Parathyroid adenoma (tissue), 2 donors: ENCODE measurements around the gene FOXN3.
"Not testable (repeated sequence)": the region's sequence is repeated elsewhere in the genome, so short reads cannot be mapped to it uniquely, and the experiment has no call there.

Experiments
- H2AFZ ChIP-seq: fragments of 300-600 bp; sonication (generic); one replicate; pipeline ENCODE4 v1.7.0; 2017; ENCODE audit warnings: antibody characterized with exemption, mild to moderate bottlenecking
- H3K27ac ChIP-seq: fragments of 300-600 bp; sonication (generic); one replicate; pipeline ENCODE4 v1.7.0; 2017
- H3K27me3 ChIP-seq: fragments of 300-600 bp; sonication (generic); one replicate; pipeline ENCODE4 v1.7.0; 2017; ENCODE audit warnings: low read length; ENCODE audit not compliant: control insufficient read depth, insufficient read depth
- H3K36me3 ChIP-seq: fragments of 300-600 bp; sonication (generic); one replicate; pipeline ENCODE4 v1.7.0; 2017; ENCODE audit warnings: low read length; ENCODE audit not compliant: control insufficient read depth, insufficient read depth
- H3K4me1 ChIP-seq: fragments of 300-600 bp; sonication (generic); one replicate; pipeline ENCODE4 v1.7.0; 2017; ENCODE audit warnings: control low read depth
- H3K4me2 ChIP-seq: fragments of 300-600 bp; sonication (generic); one replicate; pipeline ENCODE4 v1.7.0; 2017; ENCODE audit warnings: low read length
- H3K4me3 ChIP-seq: fragments of 300-600 bp; sonication (generic); one replicate; pipeline ENCODE4 v1.7.0; 2017; ENCODE audit warnings: low read depth, low read length
- H3K79me2 ChIP-seq: fragments of 300-600 bp; sonication (generic); one replicate; pipeline ENCODE4 v1.7.0; 2017; ENCODE audit warnings: control low read depth
- H3K9ac ChIP-seq: fragments of 300-600 bp; sonication (generic); one replicate; pipeline ENCODE4 v1.7.0; 2017; ENCODE audit warnings: mild to moderate bottlenecking
- H3K9me3 ChIP-seq: fragments of 300-600 bp; sonication (generic); one replicate; pipeline ENCODE4 v1.7.0; 2017; ENCODE audit warnings: low read length; ENCODE audit not compliant: control insufficient read depth
- TF ChIP-seq, protein P1 (sequence below): fragments of 300-600 bp; sonication (generic); IDR thresholded peaks from one replicate; pipeline ENCODE4 v1.7.0; 2017; ENCODE audit warnings: antibody characterized with exemption, mild to moderate bottlenecking
- donor health status: primary hyperparathyroidism.

FOXN3 gene

GRCh38 chr14:89160437-89160836 lies 256.6 kb downstream of the FOXN3 start:
- TF ChIP-seq, protein P1, sequence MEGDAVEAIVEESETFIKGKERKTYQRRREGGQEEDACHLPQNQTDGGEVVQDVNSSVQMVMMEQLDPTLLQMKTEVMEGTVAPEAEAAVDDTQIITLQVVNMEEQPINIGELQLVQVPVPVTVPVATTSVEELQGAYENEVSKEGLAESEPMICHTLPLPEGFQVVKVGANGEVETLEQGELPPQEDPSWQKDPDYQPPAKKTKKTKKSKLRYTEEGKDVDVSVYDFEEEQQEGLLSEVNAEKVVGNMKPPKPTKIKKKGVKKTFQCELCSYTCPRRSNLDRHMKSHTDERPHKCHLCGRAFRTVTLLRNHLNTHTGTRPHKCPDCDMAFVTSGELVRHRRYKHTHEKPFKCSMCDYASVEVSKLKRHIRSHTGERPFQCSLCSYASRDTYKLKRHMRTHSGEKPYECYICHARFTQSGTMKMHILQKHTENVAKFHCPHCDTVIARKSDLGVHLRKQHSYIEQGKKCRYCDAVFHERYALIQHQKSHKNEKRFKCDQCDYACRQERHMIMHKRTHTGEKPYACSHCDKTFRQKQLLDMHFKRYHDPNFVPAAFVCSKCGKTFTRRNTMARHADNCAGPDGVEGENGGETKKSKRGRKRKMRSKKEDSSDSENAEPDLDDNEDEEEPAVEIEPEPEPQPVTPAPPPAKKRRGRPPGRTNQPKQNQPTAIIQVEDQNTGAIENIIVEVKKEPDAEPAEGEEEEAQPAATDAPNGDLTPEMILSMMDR, result no peak
- no peak overlapping the region for H3K9ac ChIP-seq
- no peak overlapping the region for H2AFZ ChIP-seq
- no peaks in the 10 kb centered on the region for H3K9me3 ChIP-seq
- H3K4me1 ChIP-seq, result no peaks in the 10 kb centered on the region
- H3K27me3 ChIP-seq, result no peaks in the 10 kb centered on the region
- H3K27ac ChIP-seq, result no peak overlapping the region
- H3K36me3 ChIP-seq, result no peaks in the 10 kb centered on the region
- H3K4me3 ChIP-seq, result no peak overlapping the region
- no peaks in the 10 kb centered on the region for H3K79me2 ChIP-seq
- no peak overlapping the region for H3K4me2 ChIP-seq

DNA sequence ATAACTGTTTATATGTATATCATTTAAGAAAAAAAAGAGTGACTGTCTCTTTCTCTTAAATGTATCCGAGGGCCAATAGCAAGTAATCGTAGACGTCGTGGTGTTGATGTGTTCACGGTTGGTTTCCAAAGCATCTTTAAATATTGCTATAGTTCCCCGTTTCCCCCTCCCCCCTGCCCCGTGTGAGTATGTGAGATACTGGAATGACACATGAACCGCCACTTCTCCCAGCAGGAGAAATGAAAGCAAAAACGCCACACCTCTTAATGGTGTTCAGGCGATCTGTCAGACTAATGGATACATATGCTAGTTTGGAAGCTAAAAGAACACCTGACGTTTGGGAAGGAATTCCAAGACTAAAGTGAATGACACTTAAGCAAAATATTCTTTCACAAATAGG lies 258.3 kb downstream of the FOXN3 start:
- Histone ChIP-seq H3K36me3 (no peaks in the 10 kb centered on the region), H3K4me3 (no peak overlapping the region), H2AFZ (no peak overlapping the region), H3K79me2 (no peaks in the 10 kb centered on the region), H3K9ac (no peak overlapping the region), H3K4me1 (no peaks in the 10 kb centered on the region), H3K27ac (no peak overlapping the region), H3K4me2 (no peak overlapping the region), H3K9me3 (no peaks in the 10 kb centered on the region), H3K27me3 (no peaks in the 10 kb centered on the region)
- TF ChIP-seq, protein P1, result no peak

- not testable (repeated sequence) for H3K4me3 ChIP-seq, H2AFZ ChIP-seq, H3K27ac ChIP-seq, H3K36me3 ChIP-seq, H3K9me3 ChIP-seq, H3K79me2 ChIP-seq, H3K9ac ChIP-seq, H3K4me2 ChIP-seq, H3K27me3 ChIP-seq, H3K4me1 ChIP-seq
Observed at GRCh38 chr14:89158104-89158503, 258.9 kb downstream of the FOXN3 start.

DNA sequence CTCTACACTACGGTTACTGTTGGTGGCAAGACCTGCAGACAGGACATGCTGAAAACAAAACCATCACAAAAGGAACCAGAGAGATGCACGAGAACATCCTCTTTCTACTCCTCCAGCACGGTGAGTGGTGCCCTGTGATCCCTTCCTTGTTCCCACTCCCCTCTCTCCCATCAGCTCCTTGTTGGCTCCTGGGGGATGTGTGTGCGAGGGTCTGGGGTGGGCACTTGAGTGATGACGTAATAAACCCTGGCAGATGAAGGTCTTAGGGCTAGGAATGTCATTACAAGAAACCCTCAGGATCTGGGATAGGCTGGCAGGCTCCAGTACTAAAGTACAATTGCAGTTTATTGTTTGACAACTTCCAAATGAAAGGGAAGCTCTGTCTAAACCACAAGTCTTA lies 261.5 kb downstream of the FOXN3 start:
- TF ChIP-seq, protein P1, result no peak
- no peaks in the 10 kb centered on the region for H3K79me2 ChIP-seq
- no peaks in the 10 kb centered on the region for H3K36me3 ChIP-seq

DNA sequence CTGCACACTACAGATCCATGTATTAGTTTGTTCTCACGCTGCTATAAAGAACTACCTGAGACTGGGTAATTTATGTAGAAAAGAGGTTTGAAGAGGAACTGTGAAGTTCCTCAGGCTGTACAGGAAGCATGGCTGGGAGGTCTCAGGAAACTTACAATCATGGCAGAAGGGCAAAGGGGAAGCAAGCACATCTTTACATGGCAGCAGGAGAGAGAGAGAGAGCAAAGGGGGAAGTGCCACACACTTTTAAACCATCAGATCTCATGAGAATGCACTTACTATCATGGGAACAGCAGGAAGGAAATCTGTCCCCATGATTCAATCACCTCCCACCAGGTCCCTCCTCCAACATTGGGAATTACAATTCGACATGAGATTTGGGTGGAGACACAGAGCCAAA lies 265.3 kb downstream of the FOXN3 start:
- not testable (repeated sequence) for H3K79me2 ChIP-seq, H3K27ac ChIP-seq, H3K9me3 ChIP-seq, H3K36me3 ChIP-seq, H3K4me3 ChIP-seq, H2AFZ ChIP-seq, H3K4me2 ChIP-seq, H3K27me3 ChIP-seq, H3K9ac ChIP-seq, H3K4me1 ChIP-seq

More for the DNA sequence above, 261.5 kb downstream of the FOXN3 start:
- Histone ChIP-seq H2AFZ (no peak overlapping the region), H3K9ac (no peak overlapping the region), H3K4me3 (no peak overlapping the region), H3K27me3 (no peaks in the 10 kb centered on the region), H3K27ac (no peak overlapping the region), H3K4me2 (no peak overlapping the region), H3K9me3 (no peaks in the 10 kb centered on the region), H3K4me1 (no peaks in the 10 kb centered on the region)

DNA sequence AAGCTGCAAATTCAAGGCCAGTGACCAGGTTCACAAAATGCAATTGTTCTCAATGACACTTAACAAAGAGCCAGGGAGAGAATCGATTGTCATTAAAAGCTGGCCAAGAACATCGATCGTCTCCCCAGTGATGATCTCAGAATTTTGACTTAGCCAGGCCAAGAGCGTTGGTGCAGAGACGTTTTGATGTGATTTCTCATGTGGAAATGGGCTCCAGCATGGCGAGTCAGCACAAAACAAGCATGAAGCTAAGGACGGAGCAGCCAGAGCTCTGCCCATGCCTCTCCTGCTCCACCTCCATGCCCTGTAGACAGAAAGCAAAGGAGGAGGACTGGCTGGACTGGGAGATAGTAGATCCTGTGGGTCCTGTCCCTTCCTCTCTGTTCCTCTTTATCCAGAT lies 270.8 kb downstream of the FOXN3 start:
- Histone ChIP-seq H3K79me2 (no peaks in the 10 kb centered on the region), H3K4me1 (no peaks in the 10 kb centered on the region), H3K9me3 (no peaks in the 10 kb centered on the region), H3K27me3 (no peaks in the 10 kb centered on the region), H3K4me3 (no peak overlapping the region), H3K27ac (no peak overlapping the region), H3K4me2 (no peak overlapping the region), H3K36me3 (no peaks in the 10 kb centered on the region), H3K9ac (no peak overlapping the region), H2AFZ (no peak overlapping the region)
- TF ChIP-seq, protein P1, result no peak
